ENCODE results near the gene SPAG17.

SPAG17 gene

DNA sequence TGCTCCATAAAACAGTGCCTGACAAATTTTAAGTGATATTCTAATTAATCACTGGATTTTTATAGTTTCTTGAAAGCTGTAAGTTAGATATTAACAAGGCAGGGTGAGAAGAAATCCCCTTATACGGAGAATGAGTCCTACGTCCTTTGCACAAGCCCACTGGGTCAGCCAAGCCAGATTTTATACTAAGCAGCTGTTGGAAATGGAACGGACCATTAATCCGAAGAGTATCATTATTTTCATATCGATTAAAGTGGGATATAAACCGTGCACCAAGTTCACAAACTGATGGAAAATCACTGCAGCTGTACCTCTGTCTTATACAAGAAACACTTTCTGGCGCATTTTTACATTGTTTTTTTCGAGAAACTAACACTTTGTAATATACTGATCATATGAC is 35.2 kb downstream of the SPAG17 start:
- no peaks in the 10 kb centered on the region for H3K27me3 ChIP-seq (replicated peaks; ENCODE audit: control insufficient read depth, insufficient read depth, low read length, poor library complexity, severe bottlenecking)
- H3K36me3 ChIP-seq (ENCODE audit: control insufficient read depth, insufficient read depth, low read length): no peaks in the 10 kb centered on the region
- DNase-seq: no peak
- no peak overlapping the region for H3K4me3 ChIP-seq (ENCODE audit: insufficient read depth, low read depth, low read length, poor library complexity, severe bottlenecking)
- no peaks in the 10 kb centered on the region for H3K9me3 ChIP-seq (ENCODE audit: control insufficient read depth, low read length)
- no peak overlapping the region for H3K27ac ChIP-seq (ENCODE audit: insufficient read depth, low read length, poor library complexity, severe bottlenecking)
- H3K4me1 ChIP-seq (ENCODE audit: control insufficient read depth, insufficient read depth, low read length, poor library complexity, severe bottlenecking): no peaks in the 10 kb centered on the region

DNA sequence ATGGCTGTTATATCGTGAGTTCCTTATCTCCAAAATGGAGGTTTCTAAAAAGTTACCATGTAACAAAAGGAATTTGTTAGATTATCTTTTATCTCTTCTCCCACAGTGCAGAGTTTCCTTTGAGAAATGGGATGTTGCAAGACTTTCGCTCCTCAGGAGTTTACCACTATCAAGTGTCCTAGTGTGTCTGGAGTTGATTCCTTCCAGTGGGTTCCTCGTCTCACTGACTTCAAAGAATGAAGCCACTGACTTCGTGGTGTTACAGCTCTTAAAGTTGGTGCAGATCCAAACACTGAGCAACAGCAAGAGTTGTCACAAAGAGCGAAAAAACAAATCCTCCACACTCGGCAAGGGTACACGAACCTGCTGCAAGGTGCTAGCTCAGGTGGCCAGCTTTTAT is 37.0 kb downstream of the SPAG17 start:
- Histone ChIP-seq H3K4me3 (ENCODE audit: insufficient read depth, low read depth, low read length, poor library complexity, severe bottlenecking) (no peak overlapping the region), H3K36me3 (ENCODE audit: control insufficient read depth, insufficient read depth, low read length) (no peaks in the 10 kb centered on the region), H3K27me3 (replicated peaks; ENCODE audit: control insufficient read depth, insufficient read depth, low read length, poor library complexity, severe bottlenecking) (no peaks in the 10 kb centered on the region), H3K4me1 (ENCODE audit: control insufficient read depth, insufficient read depth, low read length, poor library complexity, severe bottlenecking) (no peaks in the 10 kb centered on the region), H3K9me3 (ENCODE audit: control insufficient read depth, low read length) (no peaks in the 10 kb centered on the region), H3K27ac (ENCODE audit: insufficient read depth, low read length, poor library complexity, severe bottlenecking) (no peak overlapping the region)
- DNase-seq: no peak

DNA sequence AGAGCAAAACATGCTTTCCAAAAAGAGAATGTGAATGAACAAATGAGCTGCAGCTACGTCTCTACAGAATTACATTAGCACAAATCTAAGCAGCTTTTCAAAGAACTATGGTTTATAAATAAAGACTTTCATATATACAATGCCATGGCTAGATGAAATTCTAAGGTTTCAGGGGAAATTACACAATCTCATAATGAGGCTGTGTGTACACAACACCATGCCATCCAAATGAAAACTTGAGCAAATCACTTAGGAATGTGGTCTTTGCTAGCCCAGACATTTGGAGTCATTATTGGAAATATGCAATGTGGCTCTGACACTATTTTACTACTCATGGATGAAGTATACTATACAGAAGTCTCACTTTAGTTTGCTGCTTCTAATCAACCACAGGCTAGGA is 37.5 kb downstream of the SPAG17 start:
- Histone ChIP-seq H3K4me3 (ENCODE audit: insufficient read depth, low read depth, low read length, poor library complexity, severe bottlenecking) (no peak overlapping the region), H3K4me1 (ENCODE audit: control insufficient read depth, insufficient read depth, low read length, poor library complexity, severe bottlenecking) (no peaks in the 10 kb centered on the region), H3K27me3 (replicated peaks; ENCODE audit: control insufficient read depth, insufficient read depth, low read length, poor library complexity, severe bottlenecking) (no peaks in the 10 kb centered on the region), H3K9me3 (ENCODE audit: control insufficient read depth, low read length) (no peaks in the 10 kb centered on the region), H3K27ac (ENCODE audit: insufficient read depth, low read length, poor library complexity, severe bottlenecking) (no peak overlapping the region), H3K36me3 (ENCODE audit: control insufficient read depth, insufficient read depth, low read length) (no peaks in the 10 kb centered on the region)
- DNase-seq: no peak

DNA sequence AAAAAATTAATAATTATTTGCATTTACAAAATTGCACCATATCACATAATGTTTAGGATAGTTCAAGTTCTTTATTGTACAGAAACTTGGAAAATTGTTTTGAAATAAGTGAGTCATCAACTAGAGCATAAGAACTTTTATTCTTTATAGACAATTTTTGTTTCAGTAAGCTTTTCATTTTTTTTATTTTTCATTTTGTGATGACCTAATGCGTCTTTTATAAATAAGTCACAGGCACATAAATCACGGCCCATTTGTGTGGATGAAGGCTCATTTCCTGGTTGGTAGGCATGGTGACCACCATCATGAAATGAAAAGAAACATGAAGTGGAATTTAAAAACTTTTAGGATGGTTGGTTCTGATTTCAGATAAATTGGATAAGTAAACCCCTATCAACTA is 39.3 kb downstream of the SPAG17 start:
- H3K27me3 ChIP-seq (replicated peaks; ENCODE audit: control insufficient read depth, insufficient read depth, low read length, poor library complexity, severe bottlenecking): no peaks in the 10 kb centered on the region
- no peak for DNase-seq
- H3K9me3 ChIP-seq (ENCODE audit: control insufficient read depth, low read length): no peaks in the 10 kb centered on the region
- H3K4me3 ChIP-seq (ENCODE audit: insufficient read depth, low read depth, low read length, poor library complexity, severe bottlenecking): no peak overlapping the region
- H3K36me3 ChIP-seq (ENCODE audit: control insufficient read depth, insufficient read depth, low read length): no peaks in the 10 kb centered on the region
- no peaks in the 10 kb centered on the region for H3K4me1 ChIP-seq (ENCODE audit: control insufficient read depth, insufficient read depth, low read length, poor library complexity, severe bottlenecking)
- H3K27ac ChIP-seq (ENCODE audit: insufficient read depth, low read length, poor library complexity, severe bottlenecking): no peak overlapping the region

DNA sequence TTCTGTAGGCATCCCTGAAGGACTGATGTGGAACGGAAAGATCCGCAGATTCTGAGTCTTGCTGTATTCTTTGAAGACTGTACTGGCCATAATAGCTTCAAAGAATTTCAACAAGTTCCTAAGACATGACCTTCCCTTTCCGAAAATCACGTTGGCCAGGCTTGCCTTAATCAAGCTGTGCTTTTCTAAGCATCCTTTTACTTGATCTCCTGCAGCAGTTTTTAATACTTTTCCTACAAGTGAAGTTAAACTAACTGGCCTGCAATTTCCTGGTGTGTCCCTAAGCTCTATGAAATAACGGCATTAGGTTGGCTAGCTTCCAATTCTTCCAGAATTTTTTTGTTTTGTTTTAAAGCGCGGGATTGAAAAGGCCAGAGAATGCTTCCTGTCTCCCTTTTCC is 40.3 kb downstream of the SPAG17 start:
- no peak for DNase-seq
- H3K27me3 ChIP-seq (replicated peaks; ENCODE audit: control insufficient read depth, insufficient read depth, low read length, poor library complexity, severe bottlenecking): no peaks in the 10 kb centered on the region

DNA sequence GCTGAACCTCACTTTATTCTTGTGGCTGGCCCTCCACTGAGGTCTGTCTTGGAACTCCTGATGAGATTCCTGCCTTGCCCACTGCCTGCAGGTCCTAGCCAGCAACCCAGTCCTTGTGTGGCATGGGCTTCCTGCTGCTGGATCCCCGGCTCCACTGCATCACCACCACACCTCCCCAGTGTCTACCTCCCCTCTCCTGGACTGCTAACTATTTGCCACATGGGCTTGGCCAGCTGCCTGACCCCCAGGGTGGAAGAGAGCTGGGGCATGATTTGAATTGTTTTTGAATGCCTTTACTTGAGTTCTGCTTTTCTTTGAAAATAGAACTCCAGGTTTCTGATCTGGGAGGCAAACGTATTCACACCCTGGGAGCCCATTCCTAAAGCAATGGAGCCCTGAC is 41.2 kb downstream of the SPAG17 start:
- Histone ChIP-seq H3K27me3 (replicated peaks; ENCODE audit: control insufficient read depth, insufficient read depth, low read length, poor library complexity, severe bottlenecking) (no peaks in the 10 kb centered on the region), H3K9me3 (ENCODE audit: control insufficient read depth, low read length) (no peaks in the 10 kb centered on the region), H3K4me1 (ENCODE audit: control insufficient read depth, insufficient read depth, low read length, poor library complexity, severe bottlenecking) (no peaks in the 10 kb centered on the region), H3K4me3 (ENCODE audit: insufficient read depth, low read depth, low read length, poor library complexity, severe bottlenecking) (no peak overlapping the region), H3K27ac (ENCODE audit: insufficient read depth, low read length, poor library complexity, severe bottlenecking) (no peak overlapping the region), H3K36me3 (ENCODE audit: control insufficient read depth, insufficient read depth, low read length) (no peaks in the 10 kb centered on the region)
- DNase-seq: no peak

More for the DNA sequence above, 40.3 kb downstream of the SPAG17 start:
- H3K9me3 ChIP-seq (ENCODE audit: control insufficient read depth, low read length): no peaks in the 10 kb centered on the region
- no peaks in the 10 kb centered on the region for H3K36me3 ChIP-seq (ENCODE audit: control insufficient read depth, insufficient read depth, low read length)
- no peak overlapping the region for H3K27ac ChIP-seq (ENCODE audit: insufficient read depth, low read length, poor library complexity, severe bottlenecking)
- H3K4me1 ChIP-seq (ENCODE audit: control insufficient read depth, insufficient read depth, low read length, poor library complexity, severe bottlenecking): no peaks in the 10 kb centered on the region
- H3K4me3 ChIP-seq (ENCODE audit: insufficient read depth, low read depth, low read length, poor library complexity, severe bottlenecking): no peak overlapping the region

DNA sequence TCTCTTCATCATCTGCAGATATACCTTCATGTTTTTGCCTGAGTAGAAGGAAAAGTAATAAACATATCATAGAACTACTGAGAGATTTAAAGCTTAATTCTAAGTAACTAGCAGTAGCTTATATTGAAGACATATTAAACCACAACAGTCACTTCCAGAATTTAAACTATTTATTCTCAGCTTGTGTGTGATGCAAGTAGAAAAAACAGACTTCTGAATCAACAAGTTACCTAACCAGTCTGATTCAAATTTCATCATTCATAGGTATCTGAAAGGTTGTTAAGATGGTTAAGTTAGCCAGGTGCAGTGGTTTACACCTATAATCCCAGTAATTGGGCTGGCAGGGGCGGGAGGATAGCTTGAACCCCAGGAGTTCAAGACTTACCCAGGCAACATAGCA is 41.9 kb downstream of the SPAG17 start:
- H3K9me3 ChIP-seq (ENCODE audit: control insufficient read depth, low read length): no peaks in the 10 kb centered on the region
- H3K27ac ChIP-seq (ENCODE audit: insufficient read depth, low read length, poor library complexity, severe bottlenecking): no peak overlapping the region
- no peaks in the 10 kb centered on the region for H3K4me1 ChIP-seq (ENCODE audit: control insufficient read depth, insufficient read depth, low read length, poor library complexity, severe bottlenecking)
- H3K4me3 ChIP-seq (ENCODE audit: insufficient read depth, low read depth, low read length, poor library complexity, severe bottlenecking): no peak overlapping the region
- no peak for DNase-seq
- H3K27me3 ChIP-seq (replicated peaks; ENCODE audit: control insufficient read depth, insufficient read depth, low read length, poor library complexity, severe bottlenecking): no peaks in the 10 kb centered on the region
- no peaks in the 10 kb centered on the region for H3K36me3 ChIP-seq (ENCODE audit: control insufficient read depth, insufficient read depth, low read length)

DNA sequence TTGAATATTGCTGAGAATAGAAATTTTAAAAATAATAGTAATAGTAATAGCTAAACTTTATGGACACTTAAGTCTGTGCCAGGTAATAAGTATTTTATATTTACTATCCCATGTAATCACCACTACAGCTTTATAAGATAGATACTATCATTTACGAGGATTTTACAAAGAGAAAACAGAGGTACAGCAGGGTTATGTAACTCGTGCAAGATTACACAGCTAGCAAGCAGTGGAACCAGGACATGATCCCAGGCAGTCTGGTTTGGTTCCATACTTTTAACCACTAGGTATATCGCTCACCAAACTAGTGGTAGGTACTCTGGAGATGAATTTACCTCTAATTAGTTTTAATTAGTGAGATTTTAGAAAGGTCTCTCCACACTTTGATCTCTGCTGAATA is 42.5 kb downstream of the SPAG17 start:
- no peak overlapping the region for H3K27ac ChIP-seq (ENCODE audit: insufficient read depth, low read length, poor library complexity, severe bottlenecking)
- H3K36me3 ChIP-seq (ENCODE audit: control insufficient read depth, insufficient read depth, low read length): no peaks in the 10 kb centered on the region
- H3K27me3 ChIP-seq (replicated peaks; ENCODE audit: control insufficient read depth, insufficient read depth, low read length, poor library complexity, severe bottlenecking): no peaks in the 10 kb centered on the region
- H3K4me1 ChIP-seq (ENCODE audit: control insufficient read depth, insufficient read depth, low read length, poor library complexity, severe bottlenecking): no peaks in the 10 kb centered on the region
- no peaks in the 10 kb centered on the region for H3K9me3 ChIP-seq (ENCODE audit: control insufficient read depth, low read length)
- H3K4me3 ChIP-seq (ENCODE audit: insufficient read depth, low read depth, low read length, poor library complexity, severe bottlenecking): no peak overlapping the region
- DNase-seq: no peak

DNA sequence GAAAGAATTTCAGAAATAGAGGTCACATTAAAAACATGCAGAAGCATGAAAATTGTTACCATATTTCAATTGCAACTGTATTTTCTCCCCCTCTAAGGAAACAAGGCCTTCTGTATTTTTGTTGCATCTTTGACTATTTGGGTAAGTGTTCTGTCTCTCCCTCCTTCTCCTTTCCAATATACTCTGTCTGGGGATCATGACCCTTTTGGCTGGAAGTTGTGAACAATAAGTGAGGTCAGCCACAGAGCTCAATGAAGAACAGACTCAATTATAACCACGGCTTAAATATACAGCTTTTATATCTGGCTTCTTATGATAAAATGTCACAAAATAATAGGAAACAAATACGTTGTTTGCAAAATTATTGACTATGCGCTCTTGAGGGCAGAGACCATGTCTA is 47.1 kb downstream of the SPAG17 start:
- Histone ChIP-seq H3K27me3 (replicated peaks; ENCODE audit: control insufficient read depth, insufficient read depth, low read length, poor library complexity, severe bottlenecking) (no peaks in the 10 kb centered on the region), H3K36me3 (ENCODE audit: control insufficient read depth, insufficient read depth, low read length) (no peaks in the 10 kb centered on the region), H3K27ac (ENCODE audit: insufficient read depth, low read length, poor library complexity, severe bottlenecking) (no peak overlapping the region), H3K4me3 (ENCODE audit: insufficient read depth, low read depth, low read length, poor library complexity, severe bottlenecking) (no peak overlapping the region), H3K4me1 (ENCODE audit: control insufficient read depth, insufficient read depth, low read length, poor library complexity, severe bottlenecking) (no peaks in the 10 kb centered on the region), H3K9me3 (ENCODE audit: control insufficient read depth, low read length) (no peaks in the 10 kb centered on the region)
- no peak for DNase-seq

DNA sequence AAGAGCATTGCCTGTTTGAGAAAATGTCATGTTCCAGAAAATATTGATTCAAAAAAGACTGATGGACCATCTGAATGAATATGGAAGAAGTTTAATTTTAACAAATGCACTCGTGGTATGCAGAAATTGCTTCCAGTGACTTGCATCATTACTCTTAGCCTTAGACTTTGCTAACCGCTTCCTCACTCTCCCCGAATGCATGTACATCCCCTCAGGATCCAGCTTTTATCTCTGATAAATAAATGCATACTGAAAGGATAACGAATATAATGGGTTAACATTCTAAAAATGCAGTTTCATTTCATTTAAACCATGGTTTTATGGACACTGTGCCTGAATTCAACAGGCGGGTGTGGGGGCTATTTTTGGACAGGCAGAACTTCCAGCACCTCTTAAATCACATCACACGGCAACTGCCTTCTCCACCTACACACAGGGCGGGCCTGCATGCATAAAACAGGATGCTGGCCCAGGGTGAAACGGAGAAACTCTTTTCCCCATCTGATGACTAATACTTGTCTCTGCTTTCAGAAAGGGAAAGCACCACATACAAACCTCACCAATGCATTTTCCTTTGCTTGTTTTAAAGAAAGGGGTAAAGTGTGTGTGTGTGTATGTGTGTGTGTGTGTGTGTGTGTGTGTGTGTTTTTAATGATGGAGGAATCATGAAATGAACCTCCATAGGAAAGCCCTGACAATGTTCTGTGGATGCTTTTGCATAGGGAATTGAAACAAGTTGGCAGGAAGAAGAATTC is 48.7 kb downstream of the SPAG17 start:
- Histone ChIP-seq H3K4me1 (ENCODE audit: control insufficient read depth, insufficient read depth, low read length, poor library complexity, severe bottlenecking) (no peaks in the 10 kb centered on the region), H3K4me3 (ENCODE audit: insufficient read depth, low read depth, low read length, poor library complexity, severe bottlenecking) (no peak overlapping the region), H3K27me3 (replicated peaks; ENCODE audit: control insufficient read depth, insufficient read depth, low read length, poor library complexity, severe bottlenecking) (no peaks in the 10 kb centered on the region), H3K36me3 (ENCODE audit: control insufficient read depth, insufficient read depth, low read length) (no peaks in the 10 kb centered on the region), H3K27ac (ENCODE audit: insufficient read depth, low read length, poor library complexity, severe bottlenecking) (no peak overlapping the region), H3K9me3 (ENCODE audit: control insufficient read depth, low read length) (no peaks in the 10 kb centered on the region)
- no peak for DNase-seq
